HG02610 (cell line): ENCODE measurements around the gene ANAPC4.
A peak's percentile ranks its signal among the peaks of the same experiment; 100 is the strongest.

ENCODE experiments used
- ATAC-seq: cut with Tn5 transposase; IDR thresholded peaks from one replicate; pipeline ENCODE4 v1.9.1; 2021; ENCODE audit warnings: mild to moderate bottlenecking, moderate library complexity; ENCODE audit not compliant: unreplicated experiment

The ANAPC4 gene

DNA sequence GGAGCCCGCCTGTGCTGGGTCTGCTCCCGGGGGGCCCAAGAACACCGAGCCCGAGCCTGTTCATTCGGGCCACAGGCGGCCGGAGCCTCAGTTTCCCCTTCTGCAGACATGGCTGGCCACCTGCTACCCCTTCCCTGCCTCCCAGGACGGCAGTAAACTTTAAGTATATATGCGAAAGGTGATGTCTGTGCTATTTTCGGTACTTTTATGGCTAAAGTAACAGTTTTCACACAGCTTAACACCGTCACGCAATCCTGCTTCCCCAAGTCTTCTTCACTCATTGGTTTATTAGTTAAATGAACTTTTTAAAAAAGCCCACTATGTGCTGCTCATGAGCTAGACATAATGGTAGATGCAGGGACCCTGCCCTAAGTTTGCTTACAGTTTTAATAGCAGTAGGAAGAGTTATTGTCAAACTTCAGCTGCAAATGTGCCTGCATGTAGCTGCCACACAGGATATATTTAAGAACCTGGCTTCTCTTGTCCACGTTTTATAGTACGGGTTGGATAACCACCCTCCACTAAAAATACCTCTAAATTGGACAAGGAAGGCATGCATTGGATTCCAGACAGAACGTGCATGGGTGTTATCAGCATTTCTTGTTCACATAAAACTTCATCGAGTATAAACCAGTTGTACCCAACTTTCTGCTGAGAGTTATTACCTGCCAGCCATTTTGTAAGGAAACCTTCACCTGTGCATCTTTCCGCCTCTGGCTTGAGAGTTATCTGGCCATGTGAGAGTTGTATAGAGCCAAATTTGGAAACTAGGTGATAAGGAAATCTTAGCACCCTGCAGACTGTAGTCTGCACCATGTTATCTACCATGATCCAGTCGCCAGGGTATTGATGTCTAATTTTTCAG, 741 bp downstream of the ANAPC4 start:
- ATAC-seq, result peak; percentile 2

DNA sequence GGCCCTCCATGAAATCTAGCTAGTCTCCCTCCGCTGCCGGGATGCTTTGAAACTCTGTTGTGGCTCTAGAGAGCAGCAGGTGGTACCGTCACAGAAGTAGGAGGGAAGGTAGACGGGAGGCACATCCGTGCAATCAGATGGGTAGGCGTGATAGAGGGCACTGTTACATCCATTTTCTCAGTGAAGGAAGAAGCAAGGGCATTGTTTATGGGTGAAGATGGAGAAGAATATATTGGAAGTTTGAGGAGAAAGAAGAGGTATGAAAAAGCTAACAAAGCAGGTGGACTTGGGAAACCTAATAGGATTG, 1.3 kb downstream of the ANAPC4 start:
- no peak for ATAC-seq

DNA sequence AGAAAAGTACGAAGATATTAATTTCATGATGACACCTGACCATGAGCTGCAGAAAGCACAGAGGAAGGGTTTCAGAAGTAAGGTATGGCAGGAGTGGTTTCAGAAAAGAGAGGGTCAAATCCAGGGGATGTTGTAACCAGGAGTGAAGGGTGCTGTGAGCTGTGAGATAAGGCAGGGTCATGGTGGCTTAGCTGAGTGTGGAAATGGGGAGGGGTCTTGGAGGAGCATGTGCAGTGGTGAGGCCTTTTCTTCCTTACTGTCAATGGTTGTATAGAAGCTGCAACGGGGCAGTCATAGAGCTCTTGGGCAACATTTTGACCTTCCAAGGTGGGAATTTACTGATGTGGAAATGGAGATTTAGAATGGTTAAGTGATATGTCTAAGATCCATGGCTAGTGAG, 2.5 kb downstream of the ANAPC4 start:
- no peak for ATAC-seq

DNA sequence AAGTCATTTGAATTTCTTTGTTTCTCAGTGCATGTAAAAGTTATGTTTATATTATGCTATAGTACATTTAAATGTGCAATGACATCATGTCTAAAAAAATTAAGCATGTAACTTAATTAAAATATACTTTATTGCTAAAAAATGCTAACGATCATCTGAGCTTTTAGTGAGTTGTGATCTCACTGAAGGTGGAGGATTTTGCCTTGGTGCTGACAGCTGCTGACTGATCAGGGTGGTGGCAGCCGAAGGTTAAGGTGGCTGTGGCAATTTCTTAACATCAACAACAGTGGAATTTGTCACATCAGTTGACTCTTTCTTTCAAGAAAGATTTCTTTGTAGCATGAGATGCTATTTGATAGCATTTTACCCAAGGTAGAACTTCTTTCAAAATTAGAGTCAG, 6.6 kb downstream of the ANAPC4 start:
- no peak for ATAC-seq

DNA sequence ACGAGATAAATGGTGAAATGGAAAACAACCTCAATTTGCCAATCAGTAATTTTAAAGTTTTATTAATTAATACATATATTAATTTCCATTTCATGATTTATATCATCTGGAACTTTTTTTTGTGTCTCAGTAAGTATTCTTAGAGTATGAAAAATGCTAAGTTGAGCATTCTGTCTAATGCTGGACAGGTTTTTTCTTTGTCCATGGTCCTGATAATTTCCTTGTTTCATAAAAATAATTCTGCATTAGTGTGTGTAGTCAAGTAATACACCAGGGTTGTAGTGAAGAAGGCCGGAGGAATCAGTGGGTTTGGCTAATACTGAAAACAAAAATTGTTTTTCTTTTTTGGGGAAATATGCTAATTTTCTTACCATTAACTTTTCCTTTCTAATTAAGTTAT, 9.9 kb downstream of the ANAPC4 start:
- no peak for ATAC-seq

DNA sequence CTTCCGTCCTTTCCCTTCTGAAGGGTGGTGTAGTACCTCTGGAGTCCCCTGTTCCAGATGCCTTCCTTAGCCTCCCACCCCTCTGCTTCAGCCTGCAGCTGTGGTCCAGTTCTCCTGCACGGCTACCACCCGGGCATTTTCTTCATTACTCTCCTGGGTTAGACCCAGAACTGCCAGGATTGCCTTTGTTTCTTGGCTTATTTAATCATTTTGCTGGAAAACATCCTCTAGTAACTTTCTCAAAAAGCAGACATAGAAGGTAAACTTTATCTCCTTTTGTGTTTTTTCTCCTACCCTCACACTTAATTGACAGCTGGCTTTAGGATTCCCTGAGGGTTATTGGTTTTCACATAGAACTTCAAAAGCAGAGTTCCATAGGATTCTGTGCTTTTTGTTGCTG, 20.2 kb downstream of the ANAPC4 start:
- ATAC-seq, result no peak

DNA sequence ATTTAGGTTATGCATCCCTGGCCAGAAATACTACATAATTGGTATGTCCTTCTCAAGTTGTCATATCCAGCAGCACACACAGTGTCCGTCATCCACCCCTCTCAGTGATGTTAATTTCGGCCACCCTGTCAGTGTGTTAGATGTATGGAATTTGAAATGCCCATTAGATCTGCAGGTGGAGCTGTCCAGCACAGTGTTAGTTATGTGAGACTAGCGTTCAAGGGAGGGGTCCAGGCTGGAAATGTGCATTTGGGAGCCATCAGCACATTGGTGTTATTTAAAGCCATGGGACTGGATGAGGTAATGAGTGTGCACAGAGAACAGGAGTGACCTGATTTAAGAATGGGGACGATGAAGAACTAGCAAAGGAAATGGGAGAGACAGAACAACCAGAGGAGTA, 22.4 kb downstream of the ANAPC4 start:
- ATAC-seq, result no peak

DNA sequence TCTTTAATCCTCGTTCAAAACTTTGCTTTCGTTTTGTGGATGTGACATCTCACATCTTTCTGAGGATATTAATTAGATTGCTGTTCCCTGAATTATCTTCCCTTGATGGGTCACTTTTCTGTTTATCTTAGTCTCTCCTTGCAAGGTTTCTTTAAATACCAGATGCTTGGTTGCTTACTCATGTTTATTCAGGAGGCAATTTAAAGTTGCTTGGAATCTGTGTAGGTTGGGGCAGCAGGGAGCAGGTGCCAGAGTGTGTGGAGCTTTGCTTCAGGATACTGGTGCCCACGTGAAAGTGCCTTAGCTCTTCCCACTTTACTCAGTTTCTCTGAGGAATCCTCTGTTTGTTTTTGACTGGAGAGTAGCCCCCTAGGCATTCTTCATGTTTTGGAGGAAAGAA, 24.0 kb downstream of the ANAPC4 start:
- no peak for ATAC-seq

DNA sequence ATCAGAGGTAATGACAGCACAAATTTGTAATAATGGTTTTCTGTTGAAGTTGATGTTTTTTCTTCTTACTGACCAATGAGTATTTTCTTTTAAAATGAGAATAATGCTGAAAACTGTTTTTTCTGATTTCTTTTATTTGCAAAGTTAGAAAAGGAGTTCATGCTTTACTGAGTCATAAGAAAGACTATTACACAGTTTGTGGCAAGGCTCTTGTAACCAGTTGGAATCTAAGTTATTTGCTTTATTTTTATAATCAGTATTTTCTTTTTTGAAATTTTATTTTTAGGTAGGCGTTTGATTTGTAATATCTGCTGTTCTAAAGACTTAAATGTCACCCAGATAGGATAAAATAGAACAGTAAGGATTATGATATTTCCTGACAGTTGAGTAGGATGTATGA, 25.5 kb downstream of the ANAPC4 start:
- no peak for ATAC-seq

DNA sequence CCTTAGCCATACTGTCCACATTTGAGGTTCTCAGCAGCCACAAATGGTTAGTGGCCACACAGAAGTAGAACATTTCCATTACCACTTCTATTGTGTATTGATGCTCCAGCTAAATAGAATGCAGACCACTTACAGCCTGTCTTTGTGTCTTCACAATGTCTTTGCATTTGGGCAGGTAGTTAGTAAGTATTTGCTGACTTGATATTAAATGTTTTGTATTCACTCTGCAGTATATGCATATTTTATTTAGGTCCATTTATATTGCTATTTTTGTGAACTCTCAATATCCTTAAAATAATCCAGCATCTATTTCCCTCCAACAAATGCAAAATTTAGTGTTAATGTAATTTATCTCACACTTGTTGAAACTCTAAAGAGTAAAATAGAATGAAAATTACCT, 26.6 kb downstream of the ANAPC4 start:
- no peak for ATAC-seq

DNA sequence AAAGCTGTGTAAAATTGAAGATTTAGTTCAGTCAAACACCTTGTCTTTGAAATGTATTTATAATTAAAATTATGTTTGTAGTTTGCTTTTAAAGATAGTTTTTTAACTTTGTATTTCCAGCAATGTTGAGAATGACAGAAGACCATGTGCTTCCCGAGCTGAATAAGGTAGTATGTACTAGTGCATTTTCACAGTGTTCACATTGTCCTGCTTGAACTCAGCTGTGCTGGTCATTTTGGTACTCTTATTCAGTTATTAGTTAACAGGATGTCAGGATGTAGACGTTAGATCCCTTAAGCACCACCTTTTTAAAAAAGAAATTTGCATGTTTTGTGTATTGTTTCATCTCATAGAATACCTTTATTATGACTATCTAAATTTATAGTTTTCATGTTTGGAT, 28.4 kb downstream of the ANAPC4 start:
- no peak for ATAC-seq

DNA sequence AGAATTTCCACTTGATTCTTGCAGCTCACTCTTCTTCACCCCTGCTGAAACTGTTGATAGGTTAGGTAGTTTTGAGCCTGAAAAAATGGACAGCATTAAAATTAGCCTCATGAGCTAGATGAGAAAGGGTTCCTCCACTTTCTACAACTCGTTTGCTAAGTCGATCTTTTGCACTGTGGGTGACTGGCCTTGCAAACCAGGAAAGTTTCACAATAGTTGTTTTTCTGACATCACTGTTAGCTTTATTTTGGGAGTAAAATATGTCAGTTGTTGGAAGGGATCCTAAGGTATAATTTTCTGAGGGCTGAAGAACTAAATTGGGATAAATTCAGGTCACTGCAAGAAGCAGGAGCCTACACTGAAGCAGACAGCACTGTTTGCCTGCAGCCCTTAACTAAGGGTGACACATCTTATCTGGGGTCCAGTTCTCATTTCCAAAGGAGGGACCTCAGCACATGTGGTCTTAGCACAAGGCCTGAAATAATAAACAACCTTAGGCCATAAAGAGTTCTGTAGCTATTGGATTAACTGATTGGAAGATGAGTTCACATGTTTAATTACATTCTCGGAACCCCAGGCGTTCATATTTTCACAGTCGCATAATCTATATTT, 29.1 kb downstream of the ANAPC4 start:
- ATAC-seq, result no peak

DNA sequence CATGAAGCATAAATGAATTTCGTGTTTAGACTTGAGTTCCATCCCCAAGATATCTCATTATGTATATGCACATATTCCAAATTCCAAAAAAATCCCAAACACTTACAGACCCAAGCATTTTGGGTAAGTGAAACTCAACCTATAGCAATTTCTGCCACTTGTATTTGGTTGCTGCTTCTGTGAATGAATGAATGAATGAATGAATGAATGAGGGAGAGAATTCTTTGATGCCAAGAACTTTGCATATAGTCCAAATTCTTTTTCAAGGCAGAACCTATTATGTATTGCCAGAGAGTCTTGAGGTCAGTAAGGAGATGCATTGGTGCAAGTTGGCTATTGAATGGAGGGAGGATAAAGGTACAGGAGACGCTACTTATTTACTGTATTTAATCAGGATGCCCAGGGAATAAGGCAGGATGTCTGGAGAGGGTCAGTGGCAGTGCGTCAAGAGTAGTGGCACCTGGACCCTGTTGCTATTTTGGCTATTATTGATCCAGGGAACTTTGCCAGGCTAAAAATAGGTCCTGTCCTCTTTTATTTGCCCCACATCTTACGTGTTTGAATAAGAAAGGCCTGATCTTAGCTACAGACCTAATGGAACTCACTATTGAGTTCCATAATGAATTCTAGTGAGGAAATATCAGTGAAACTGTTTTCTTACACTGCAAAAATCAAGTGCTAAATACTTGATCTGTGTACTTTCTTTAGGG, 33.9 kb downstream of the ANAPC4 start:
- no peak for ATAC-seq

DNA sequence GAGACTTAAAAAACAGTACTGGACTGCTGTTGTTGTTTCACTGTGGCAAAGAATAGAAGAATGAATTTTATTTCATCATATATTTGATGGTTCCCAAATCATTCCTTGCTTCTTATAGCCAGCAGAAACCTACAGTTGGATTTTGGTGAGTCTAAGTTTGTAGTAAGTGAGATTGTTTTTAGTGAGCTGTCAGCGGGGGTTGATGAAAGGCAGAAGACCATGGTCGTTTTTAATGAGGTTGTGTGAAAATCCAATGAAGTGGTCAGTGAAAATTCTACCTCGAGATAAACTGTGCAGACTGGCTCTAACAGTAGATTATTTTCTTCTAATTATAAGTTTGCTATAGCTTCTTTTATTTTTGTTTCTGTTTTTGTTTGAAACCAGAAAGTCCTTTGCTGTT, 36.2 kb downstream of the ANAPC4 start:
- no peak for ATAC-seq

DNA sequence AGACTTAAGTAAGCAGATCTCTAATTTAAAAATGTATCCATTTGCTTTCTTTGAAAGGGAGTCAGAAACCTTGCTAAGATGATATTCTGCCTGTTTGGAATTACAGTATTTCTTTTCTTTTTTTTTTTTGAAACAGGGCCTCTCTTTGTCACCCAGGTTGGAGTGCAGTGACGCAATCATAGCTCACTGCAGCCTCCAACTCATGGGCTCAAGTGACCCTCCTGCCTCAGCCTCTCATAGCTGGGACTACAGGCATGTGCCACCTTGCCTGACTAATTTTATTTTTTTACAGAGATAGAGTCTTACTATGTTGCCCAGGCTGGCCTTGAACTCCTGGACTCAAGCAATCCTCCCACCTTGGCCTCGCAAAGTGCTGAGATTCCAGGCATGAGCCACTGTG, 40.0 kb downstream of the ANAPC4 start:
- ATAC-seq, result no peak

DNA sequence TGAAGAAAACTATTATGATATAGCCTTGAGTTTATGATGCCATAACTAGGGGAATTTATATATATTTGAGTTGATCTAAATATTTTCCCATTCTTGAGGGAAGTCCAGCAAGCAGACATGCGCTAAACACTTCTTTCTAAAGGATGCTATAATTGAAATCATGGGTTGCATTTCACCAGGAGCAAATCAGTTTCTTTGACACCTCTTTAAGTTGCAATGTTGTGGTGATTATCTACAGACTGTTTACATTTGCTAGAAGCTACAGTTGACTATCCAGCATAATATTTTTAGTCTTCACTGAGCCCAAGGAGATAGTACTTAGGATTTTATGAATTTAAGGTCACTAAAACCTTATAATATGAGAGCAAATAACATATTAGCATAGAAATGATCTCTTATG, 43.9 kb downstream of the ANAPC4 start:
- no peak for ATAC-seq

DNA sequence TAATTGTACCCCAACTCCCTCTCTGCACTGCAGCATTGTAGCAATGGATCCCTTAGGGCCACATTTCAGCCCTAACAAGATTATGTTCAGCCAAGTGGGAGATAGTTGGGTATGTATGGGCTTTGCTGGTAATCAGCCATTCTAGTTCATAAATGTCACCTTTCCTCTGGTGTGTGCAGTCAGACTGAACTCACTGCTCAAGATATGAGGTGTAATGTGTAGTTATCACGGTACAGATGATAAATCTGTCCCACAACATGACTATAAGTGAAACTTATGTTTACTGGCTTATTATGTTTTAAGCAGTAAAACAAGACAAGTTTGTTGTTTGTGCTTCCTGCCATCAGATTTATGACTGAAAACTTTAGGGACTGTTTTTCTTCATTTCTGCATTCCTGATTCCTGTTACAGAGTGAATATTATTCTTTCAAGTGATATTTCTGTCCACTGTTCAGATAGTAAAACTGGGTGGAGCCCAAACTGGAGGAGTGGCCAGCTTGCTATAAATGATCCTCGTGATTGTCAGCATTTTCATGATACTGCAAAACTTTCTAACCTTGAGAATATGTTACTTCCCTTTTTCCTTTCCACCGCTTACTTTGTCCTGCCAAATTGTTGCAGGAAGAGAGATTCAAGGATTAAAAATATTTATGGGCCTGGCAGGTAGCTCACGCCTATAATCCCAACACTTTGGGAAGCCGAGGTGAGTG, 44.9 kb downstream of the ANAPC4 start:
- ATAC-seq, result peak; percentile 96

DNA sequence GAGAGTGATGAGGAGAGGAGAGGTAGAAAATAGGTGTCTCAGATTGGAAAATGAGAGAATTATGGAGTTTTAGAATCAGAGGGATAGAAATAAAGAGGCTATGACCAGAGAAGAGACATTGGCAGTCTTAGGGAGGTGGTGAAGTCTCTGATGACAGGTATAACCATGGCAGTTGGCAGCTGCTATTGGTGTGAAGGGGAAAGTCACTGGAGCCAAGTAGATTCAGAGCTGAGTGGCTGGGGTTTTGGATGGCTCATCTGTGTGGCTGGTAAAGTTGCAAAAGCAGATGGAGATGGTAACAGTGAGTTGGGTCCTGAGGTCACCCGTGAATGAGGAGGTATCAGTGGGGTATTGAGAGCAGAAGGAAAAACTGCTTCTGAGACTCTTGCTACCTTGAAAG, 46.5 kb downstream of the ANAPC4 start:
- no peak for ATAC-seq

DNA sequence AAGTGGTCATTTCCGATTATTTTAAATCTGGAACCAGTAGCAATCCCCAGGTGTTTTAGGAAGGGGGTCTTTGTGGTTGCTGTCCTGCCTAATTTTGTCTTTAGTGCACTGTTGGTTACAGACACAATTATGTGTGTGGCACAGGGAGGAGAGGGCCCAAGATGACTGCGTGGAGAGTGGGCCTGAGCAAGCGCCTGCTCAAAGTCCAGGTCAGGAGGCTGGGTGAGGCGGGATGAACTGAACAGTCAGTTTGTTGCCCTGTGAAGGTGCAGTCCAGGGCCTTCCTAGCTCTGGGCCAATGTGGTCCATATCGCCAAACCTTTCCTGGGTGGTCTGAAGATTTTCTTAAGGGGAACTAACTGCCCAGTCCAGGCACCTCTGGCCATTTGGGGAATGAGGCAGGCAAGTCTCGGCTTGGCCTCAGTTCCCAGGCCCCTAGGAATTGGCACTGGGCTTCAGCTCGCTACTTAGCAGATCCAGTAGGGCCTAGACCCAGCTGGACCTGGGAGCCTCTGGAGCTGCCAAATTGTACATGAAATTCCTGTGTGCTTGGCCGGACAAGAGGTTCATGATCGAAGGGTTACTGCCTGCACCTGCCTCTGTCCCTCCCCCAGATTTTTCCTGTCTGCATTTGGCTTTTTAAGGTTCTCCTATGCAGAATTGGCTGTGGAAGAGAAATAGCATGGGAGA, 47.6 kb downstream of the ANAPC4 start:
- no peak for ATAC-seq

DNA sequence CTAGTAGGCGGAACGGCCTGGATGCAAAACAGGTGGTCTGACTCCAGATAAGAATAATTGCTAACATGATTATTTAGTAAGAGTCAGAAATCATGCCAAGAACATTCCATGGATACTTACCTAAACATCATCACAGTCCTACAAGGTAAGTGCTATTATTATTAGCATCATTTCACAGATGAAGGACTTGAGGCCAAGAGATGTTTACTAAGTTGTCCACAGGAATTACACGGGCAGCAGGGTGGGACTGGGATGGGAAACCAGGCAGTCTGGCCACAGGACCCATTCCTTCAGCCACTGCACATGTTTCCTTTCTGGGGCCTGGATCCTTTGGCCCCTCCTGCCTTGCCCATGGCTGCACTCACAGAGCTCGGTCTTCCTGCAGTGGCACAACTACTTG, 48.3 kb downstream of the ANAPC4 start:
- ATAC-seq, result no peak

DNA sequence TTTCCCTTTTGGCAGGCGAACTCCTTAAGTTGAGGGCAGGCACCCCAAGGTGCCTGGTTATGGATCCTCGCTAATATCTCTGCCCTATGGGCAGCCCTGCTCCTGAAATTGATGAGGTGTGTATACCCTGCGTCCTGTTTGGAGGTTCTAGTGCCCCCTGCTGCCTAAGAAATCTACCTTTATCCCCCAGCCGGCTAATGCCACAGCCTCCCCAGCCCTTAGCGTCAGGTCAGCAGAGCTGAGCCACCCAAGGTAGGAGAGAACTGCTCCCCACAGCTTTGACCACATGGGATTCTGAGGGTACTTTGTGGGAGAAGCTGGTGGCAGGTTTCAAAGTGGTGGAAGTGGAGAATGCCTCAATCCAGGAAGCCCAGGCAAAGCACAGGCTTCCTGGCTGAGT, 50.8 kb downstream of the ANAPC4 start:
- no peak for ATAC-seq
